ENCODE results near the gene TTLL3. TPM values are rescaled to one million over a fixed set of nuclear protein-coding genes. Genes with fewer than 3 reads are reported as not detected.

TTLL3 gene
- total and polyA plus RNA-seq, 2 of the 13 experiments (the other 11 are each of a cell fraction or from before 2014, with no cell fraction given), result 9.5 to 51.2 TPM

GRCh38 chr3:9870978-9871377, 60.9 kb downstream of the TTLL3 start:
- 98% methylated on average over 1 of the region's 1 CpG for WGBS (ENCODE audit: low lambda C conversion rate)
- Histone ChIP-seq H3K27ac (ENCODE audit: extremely low read length, insufficient read depth, low read length) (peak overlapping the region; percentile 9), H3K4me2 (ENCODE audit: low read depth, low read length) (no peak overlapping the region), H3K9ac (ENCODE audit: insufficient read depth, low read depth, low read length) (no peak overlapping the region), H3K4me1 (ENCODE audit: insufficient read depth, low read length) (peaks cover 20% of the 10 kb centered on the region), H3K27me3 (ENCODE audit: control insufficient read depth in 1 of 2, insufficient read depth in 2 of 2, low read length in 2 of 2) (no peaks in the 10 kb centered on the region), H2AFZ (ENCODE audit: low read length) (no peak overlapping the region), H3K79me2 (ENCODE audit: insufficient read depth, low read length) (no peaks in the 10 kb centered on the region), H3K4me3 (replicated peaks in 1 of 3; ENCODE audit: insufficient read depth in 1 of 3, low read depth in 2 of 3, low read length in 3 of 3) (no peak overlapping the region), H3K36me3 (replicated peaks in 1 of 2; ENCODE audit: control insufficient read depth in 1 of 2, insufficient read depth in 2 of 2, low read length in 2 of 2) (no peaks in the 10 kb centered on the region), H3K9me3 (ENCODE audit: low read length) (no peaks in the 10 kb centered on the region), H4K20me1 (ENCODE audit: insufficient read depth, low read length) (no peaks in the 10 kb centered on the region)
- peak; percentile 22 for DNase-seq (ENCODE audit: low spot score)
- ChIA-PET CTCF (ENCODE audit: low intra/inter-chr PET ratio, low total read pairs) (no interaction called here), POLR2A (interaction anchor here (0.8 kb wide), 1 partner anchor 20 kb away, joined by 3 read pairs; no protein-coding TSS in a partner anchor)
- in situ Hi-C loops (cut with HindIII; ENCODE audit: extremely low pct_ligation_motif_present, low pct_unique_long_range_greater_than_20kb) (no loop called here), intact Hi-C loops (cut with micrococcal nuclease; ENCODE audit: unreplicated experiment) (no loop called here)
- no peak for FAIRE-seq
- BruUV-seq (replicated peaks), result no TSS peak
- no peak; the same call in 2 of the 3 replicates for ATAC-seq
- no peak for TF ChIP-seq KAT2B (IDR thresholded peaks at IDR 0.05; ENCODE audit: borderline replicate concordance, low read depth, low read length)
- no peak for TF ChIP-seq ZNF546 (CRISPR knock-in tag; conservative IDR thresholded peaks at IDR 0.05)
- TF ChIP-seq, protein P1, sequence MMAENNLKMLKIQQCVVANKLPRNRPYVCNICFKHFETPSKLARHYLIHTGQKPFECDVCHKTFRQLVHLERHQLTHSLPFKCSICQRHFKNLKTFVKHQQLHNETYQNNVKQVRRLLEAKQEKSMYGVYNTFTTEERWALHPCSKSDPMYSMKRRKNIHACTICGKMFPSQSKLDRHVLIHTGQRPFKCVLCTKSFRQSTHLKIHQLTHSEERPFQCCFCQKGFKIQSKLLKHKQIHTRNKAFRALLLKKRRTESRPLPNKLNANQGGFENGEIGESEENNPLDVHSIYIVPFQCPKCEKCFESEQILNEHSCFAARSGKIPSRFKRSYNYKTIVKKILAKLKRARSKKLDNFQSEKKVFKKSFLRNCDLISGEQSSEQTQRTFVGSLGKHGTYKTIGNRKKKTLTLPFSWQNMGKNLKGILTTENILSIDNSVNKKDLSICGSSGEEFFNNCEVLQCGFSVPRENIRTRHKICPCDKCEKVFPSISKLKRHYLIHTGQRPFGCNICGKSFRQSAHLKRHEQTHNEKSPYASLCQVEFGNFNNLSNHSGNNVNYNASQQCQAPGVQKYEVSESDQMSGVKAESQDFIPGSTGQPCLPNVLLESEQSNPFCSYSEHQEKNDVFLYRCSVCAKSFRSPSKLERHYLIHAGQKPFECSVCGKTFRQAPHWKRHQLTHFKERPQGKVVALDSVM (CRISPR knock-in tag; IDR thresholded peaks at IDR 0.05), result peak; percentile 85
- TF ChIP-seq, protein P2, sequence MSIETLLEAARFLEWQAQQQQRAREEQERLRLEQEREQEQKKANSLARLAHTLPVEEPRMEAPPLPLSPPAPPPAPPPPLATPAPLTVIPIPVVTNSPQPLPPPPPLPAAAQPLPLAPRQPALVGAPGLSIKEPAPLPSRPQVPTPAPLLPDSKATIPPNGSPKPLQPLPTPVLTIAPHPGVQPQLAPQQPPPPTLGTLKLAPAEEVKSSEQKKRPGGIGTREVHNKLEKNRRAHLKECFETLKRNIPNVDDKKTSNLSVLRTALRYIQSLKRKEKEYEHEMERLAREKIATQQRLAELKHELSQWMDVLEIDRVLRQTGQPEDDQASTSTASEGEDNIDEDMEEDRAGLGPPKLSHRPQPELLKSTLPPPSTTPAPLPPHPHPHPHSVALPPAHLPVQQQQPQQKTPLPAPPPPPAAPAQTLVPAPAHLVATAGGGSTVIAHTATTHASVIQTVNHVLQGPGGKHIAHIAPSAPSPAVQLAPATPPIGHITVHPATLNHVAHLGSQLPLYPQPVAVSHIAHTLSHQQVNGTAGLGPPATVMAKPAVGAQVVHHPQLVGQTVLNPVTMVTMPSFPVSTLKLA (IDR thresholded peaks at IDR 0.05), result no peak
- TF ChIP-seq LCORL (IDR thresholded peaks at IDR 0.05), result no peak
- TF ChIP-seq LCORL (CRISPR knock-in tag; IDR thresholded peaks at IDR 0.05), result no peak
- TF ChIP-seq ARNTL (CRISPR knock-in tag; IDR thresholded peaks at IDR 0.05), result no peak
- TF ChIP-seq PITX1 (CRISPR knock-in tag; IDR thresholded peaks at IDR 0.05), result no peak
- peak; percentile 93 to 97 for TF ChIP-seq MAFK (conservative IDR thresholded peaks at IDR 0.05 in 1 of 2, IDR thresholded peaks at IDR 0.05 in 1 of 2; ENCODE audit: low read length in 2 of 2)
- no peak for TF ChIP-seq ZNF557 (CRISPR knock-in tag; IDR thresholded peaks at IDR 0.05)
- TF ChIP-seq, protein P3, sequence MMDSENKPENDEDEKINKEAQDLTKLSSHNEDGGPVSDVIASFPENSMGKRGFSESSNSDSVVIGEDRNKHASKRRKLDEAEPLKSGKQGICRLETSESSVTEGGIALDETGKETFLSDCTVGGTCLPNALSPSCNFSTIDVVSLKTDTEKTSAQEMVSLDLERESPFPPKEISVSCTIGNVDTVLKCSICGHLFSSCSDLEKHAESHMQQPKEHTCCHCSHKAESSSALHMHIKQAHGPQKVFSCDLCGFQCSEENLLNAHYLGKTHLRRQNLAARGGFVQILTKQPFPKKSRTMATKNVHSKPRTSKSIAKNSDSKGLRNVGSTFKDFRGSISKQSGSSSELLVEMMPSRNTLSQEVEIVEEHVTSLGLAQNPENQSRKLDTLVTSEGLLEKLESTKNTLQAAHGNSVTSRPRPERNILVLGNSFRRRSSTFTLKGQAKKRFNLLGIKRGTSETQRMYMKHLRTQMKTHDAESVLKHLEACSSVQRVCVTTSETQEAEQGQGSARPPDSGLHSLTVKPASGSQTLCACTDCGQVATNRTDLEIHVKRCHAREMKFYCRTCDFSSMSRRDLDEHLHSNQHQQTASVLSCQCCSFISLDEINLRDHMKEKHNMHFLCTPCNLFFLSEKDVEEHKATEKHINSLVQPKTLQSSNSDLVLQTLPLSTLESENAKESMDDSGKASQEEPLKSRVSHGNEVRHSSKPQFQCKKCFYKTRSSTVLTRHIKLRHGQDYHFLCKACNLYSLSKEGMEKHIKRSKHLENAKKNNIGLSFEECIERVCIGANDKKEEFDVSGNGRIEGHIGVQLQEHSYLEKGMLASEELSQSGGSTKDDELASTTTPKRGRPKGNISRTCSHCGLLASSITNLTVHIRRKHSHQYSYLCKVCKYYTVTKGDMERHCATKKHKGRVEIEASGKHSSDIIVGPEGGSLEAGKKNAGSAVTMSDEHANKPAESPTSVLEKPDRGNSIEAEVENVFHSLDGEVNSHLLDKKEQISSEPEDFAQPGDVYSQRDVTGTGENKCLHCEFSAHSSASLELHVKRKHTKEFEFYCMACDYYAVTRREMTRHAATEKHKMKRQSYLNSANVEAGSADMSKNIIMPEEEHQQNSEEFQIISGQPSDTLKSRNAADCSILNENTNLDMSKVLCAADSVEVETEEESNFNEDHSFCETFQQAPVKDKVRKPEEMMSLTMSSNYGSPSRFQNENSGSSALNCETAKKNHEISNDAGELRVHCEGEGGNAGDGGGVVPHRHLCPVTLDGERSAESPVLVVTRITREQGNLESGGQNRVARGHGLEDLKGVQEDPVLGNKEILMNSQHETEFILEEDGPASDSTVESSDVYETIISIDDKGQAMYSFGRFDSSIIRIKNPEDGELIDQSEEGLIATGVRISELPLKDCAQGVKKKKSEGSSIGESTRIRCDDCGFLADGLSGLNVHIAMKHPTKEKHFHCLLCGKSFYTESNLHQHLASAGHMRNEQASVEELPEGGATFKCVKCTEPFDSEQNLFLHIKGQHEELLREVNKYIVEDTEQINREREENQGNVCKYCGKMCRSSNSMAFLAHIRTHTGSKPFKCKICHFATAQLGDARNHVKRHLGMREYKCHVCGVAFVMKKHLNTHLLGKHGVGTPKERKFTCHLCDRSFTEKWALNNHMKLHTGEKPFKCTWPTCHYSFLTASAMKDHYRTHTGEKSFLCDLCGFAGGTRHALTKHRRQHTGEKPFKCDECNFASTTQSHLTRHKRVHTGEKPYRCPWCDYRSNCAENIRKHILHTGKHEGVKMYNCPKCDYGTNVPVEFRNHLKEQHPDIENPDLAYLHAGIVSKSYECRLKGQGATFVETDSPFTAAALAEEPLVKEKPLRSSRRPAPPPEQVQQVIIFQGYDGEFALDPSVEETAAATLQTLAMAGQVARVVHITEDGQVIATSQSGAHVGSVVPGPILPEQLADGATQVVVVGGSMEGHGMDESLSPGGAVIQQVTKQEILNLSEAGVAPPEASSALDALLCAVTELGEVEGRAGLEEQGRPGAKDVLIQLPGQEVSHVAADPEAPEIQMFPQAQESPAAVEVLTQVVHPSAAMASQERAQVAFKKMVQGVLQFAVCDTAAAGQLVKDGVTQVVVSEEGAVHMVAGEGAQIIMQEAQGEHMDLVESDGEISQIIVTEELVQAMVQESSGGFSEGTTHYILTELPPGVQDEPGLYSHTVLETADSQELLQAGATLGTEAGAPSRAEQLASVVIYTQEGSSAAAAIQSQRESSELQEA (CRISPR knock-in tag; IDR thresholded peaks at IDR 0.05; ENCODE audit: not compliant biosample characterization), result no peak
- no peak for TF ChIP-seq PCBP1 (IDR thresholded peaks at IDR 0.05; ENCODE audit: borderline replicate concordance, low read depth, low read length)
- TF ChIP-seq, protein P4, sequence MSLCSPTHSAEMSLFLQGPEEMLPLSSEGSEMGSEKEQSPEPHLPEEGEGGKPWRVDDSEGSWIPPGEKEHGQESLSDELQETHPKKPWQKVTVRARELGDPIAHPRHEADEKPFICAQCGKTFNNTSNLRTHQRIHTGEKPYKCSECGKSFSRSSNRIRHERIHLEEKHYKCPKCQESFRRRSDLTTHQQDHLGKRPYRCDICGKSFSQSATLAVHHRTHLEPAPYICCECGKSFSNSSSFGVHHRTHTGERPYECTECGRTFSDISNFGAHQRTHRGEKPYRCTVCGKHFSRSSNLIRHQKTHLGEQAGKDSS (CRISPR knock-in tag; IDR thresholded peaks at IDR 0.05; ENCODE audit: borderline replicate concordance, low read depth), result no peak

Data from HepG2 (cell line).